Left ventricle myocardium inferior (tissue), 1 donor: ENCODE measurements around the gene GPR152. TPM values are rescaled to one million over a fixed set of nuclear protein-coding genes. Genes with fewer than 3 reads are reported as not detected.

ENCODE experiments used
- DNase-seq: peaks from one replicate; pipeline ENCODE4 v3.0.0-alpha.2; 2020
- H3K27ac ChIP-seq: fragments of 200-600 bp; replicated peaks from 2 replicates; pipeline ENCODE4 v1.8.0; 2021
- H3K27me3 ChIP-seq: fragments of 200-600 bp; 2 replicates; pipeline ENCODE4 v1.8.0; 2021; ENCODE audit warnings: low read depth
- H3K36me3 ChIP-seq: fragments of 200-600 bp; 2 replicates; pipeline ENCODE4 v1.8.0; 2021
- H3K4me1 ChIP-seq: fragments of 200-600 bp; 2 replicates; pipeline ENCODE4 v1.8.0; 2021
- H3K4me3 ChIP-seq: fragments of 200-600 bp; 2 replicates; pipeline ENCODE4 v1.8.0; 2021; ENCODE audit warnings: mild to moderate bottlenecking, moderate library complexity
- H3K9me3 ChIP-seq: fragments of 200-600 bp; replicated peaks from 2 replicates; pipeline ENCODE4 v1.8.0; 2021
- CTCF ChIP-seq: fragments of 200-600 bp; IDR thresholded peaks from 2 replicates; pipeline ENCODE4 v1.8.0; 2021; ENCODE audit warnings: antibody characterized with exemption, mild to moderate bottlenecking, borderline replicate concordance
- intact Hi-C: fragments of 100-400 bp; cut with micrococcal nuclease; formaldehyde crosslinking; loops from one replicate; pipeline ENCODE4 v1.11.0; 2022
- total RNA-seq: library from RNA; stranded (reverse); fragmentation: NEBNext Ultra II Directional; extraction: Animal tissue kit (Norgen Biotek cat#: 25700); gene quantifications from one replicate; pipeline ENCODE4 v1.2.1, GENCODE V29; 2021
- donor health status: DM: no; HTN: yes; CAD: no; lungs with severe emphysema.

Gene GPR152
- total RNA-seq, 1 donor from 2014 or later: not detected

- H3K27me3 ChIP-seq: no peaks in the 10 kb centered on the region
- no peak for TF ChIP-seq CTCF
- intact Hi-C loops: no loop called here
- H3K4me3 ChIP-seq: no peak overlapping the region
- H3K9me3 ChIP-seq: no peaks in the 10 kb centered on the region
- no peak overlapping the region for H3K27ac ChIP-seq
- peaks cover 19% of the 10 kb centered on the region for H3K4me1 ChIP-seq
- no peak for DNase-seq
- H3K36me3 ChIP-seq: no peaks in the 10 kb centered on the region
Measured at GRCh38 chr11:67472882-67473281, 20.4 kb upstream of the GPR152 start.

- H3K9me3 ChIP-seq: no peaks in the 10 kb centered on the region
- no peak for DNase-seq
- H3K36me3 ChIP-seq: no peaks in the 10 kb centered on the region
- intact Hi-C loops: no loop called here
- no peaks in the 10 kb centered on the region for H3K27me3 ChIP-seq
- H3K4me1 ChIP-seq: peaks cover 29% of the 10 kb centered on the region
- no peak overlapping the region for H3K4me3 ChIP-seq
- no peak for TF ChIP-seq CTCF
- no peak overlapping the region for H3K27ac ChIP-seq
Measured at GRCh38 chr11:67470337-67471002, 17.9 kb upstream of the GPR152 start.

GRCh38 chr11:67469508-67469811, 16.9 kb upstream of the GPR152 start:
- peak overlapping the region; percentile 95 for H3K27ac ChIP-seq
- peak overlapping the region; percentile 83 for H3K4me3 ChIP-seq
- H3K9me3 ChIP-seq: no peaks in the 10 kb centered on the region
- H3K36me3 ChIP-seq: no peaks in the 10 kb centered on the region
- no peak for DNase-seq
- TF ChIP-seq CTCF: no peak
- no peaks in the 10 kb centered on the region for H3K27me3 ChIP-seq
- intact Hi-C loops: no loop called here
- H3K4me1 ChIP-seq: peaks cover 37% of the 10 kb centered on the region

GRCh38 chr11:67468759-67469507, 16.4 kb upstream of the GPR152 start, which contains the start of gene TMEM134:
Gene TMEM134 (minus strand): TSS chr11:67469251. CDS start chr11:67469192, 59 bp downstream.
- intact Hi-C loops: no loop called here
- DNase-seq: peak; percentile 94
- Histone ChIP-seq H3K27ac (peak within 1 kb of the TSS; percentile 95), H3K27me3 (no peaks in the 10 kb centered on the region), H3K4me3 (peak within 1 kb of the TSS; percentile 83), H3K36me3 (no peaks in the 10 kb centered on the region), H3K4me1 (peaks cover 43% of the 10 kb centered on the region), H3K9me3 (no peaks in the 10 kb centered on the region)
- peak; percentile 56 for TF ChIP-seq CTCF

GRCh38 chr11:67468456-67468758, 15.9 kb upstream of the GPR152 start:
- no peak for DNase-seq
- no peak for TF ChIP-seq CTCF
- peak overlapping the region; percentile 83 for H3K4me3 ChIP-seq
- H3K9me3 ChIP-seq: no peaks in the 10 kb centered on the region
- H3K36me3 ChIP-seq: no peaks in the 10 kb centered on the region
- H3K4me1 ChIP-seq: peaks cover 48% of the 10 kb centered on the region
- H3K27ac ChIP-seq: peak overlapping the region; percentile 95
- H3K27me3 ChIP-seq: no peaks in the 10 kb centered on the region
- intact Hi-C loops: no loop called here
